HUES48 (cell line): ENCODE data around the gene UCKL1.
"Not testable (repeated sequence)": the region's sequence is repeated elsewhere in the genome, so short reads cannot be mapped to it uniquely, and the experiment has no call there.

Experiments
- H3K27ac ChIP-seq: one replicate; pipeline ENCODE4 v1.7.0; 2013; ENCODE audit warnings: low read depth, low read length, inconsistent platforms
- H3K27me3 ChIP-seq: 2 replicates; pipeline ENCODE4 v1.6.1; 2013; ENCODE audit warnings: mild to moderate bottlenecking, low read length; ENCODE audit not compliant: control insufficient read depth, insufficient read depth
- H3K36me3 ChIP-seq: 2 replicates; pipeline ENCODE4 v1.6.1; 2013; ENCODE audit warnings: low read length; ENCODE audit not compliant: control insufficient read depth, insufficient read depth
- H3K4me1 ChIP-seq: 2 replicates; pipeline ENCODE4 v1.6.1; 2013; ENCODE audit warnings: mild to moderate bottlenecking, low read length; ENCODE audit not compliant: control insufficient read depth, insufficient read depth
- H3K4me3 ChIP-seq: 2 replicates; pipeline ENCODE4 v1.5.1; 2013; ENCODE audit warnings: mild to moderate bottlenecking, low read depth, low read length
- H3K9ac ChIP-seq: 2 replicates; pipeline ENCODE4 v1.6.1; 2013; ENCODE audit warnings: mild to moderate bottlenecking, low read depth, low read length, moderate library complexity
- H3K9me3 ChIP-seq: 2 replicates; pipeline ENCODE4 v1.6.1; 2013; ENCODE audit warnings: low read length; ENCODE audit not compliant: control insufficient read depth, insufficient read depth

Gene UCKL1

GRCh38 chr20:63939061-63939935 is 16.9 kb downstream of the UCKL1 start:
- Histone ChIP-seq H3K9me3 (no peaks in the 10 kb centered on the region), H3K4me3 (peak overlapping the region; percentile 59), H3K27ac (no peak overlapping the region), H3K9ac (no peak overlapping the region), H3K4me1 (peaks cover 10% of the 10 kb centered on the region), H3K36me3 (peaks cover 35% of the 10 kb centered on the region), H3K27me3 (no peaks in the 10 kb centered on the region)

DNA sequence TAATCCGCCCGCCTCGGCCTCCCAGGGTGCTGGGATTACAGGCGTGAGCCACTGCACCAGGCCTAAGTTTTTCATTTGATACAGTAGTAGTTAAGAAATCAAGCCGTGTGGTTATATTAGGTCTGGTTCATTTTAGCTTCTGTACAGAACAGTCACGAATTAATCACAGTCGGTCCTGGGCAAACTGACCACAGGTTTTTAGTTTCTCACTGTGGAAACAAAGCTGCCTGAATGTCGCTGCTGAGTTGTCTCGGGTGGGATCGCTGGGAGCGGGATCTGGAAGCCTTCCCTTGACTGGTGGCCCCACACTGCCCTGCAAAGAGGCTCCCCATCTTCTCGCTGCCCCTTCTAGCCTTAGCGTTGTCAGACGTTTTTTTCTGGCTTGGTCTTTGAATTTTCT is 18.6 kb downstream of the UCKL1 start:
- H3K9ac ChIP-seq: no peak overlapping the region
- H3K27me3 ChIP-seq: no peaks in the 10 kb centered on the region
- H3K4me1 ChIP-seq: peaks cover 6% of the 10 kb centered on the region
- H3K36me3 ChIP-seq: peaks cover 29% of the 10 kb centered on the region
- no peaks in the 10 kb centered on the region for H3K9me3 ChIP-seq
- H3K4me3 ChIP-seq: no peak overlapping the region
- H3K27ac ChIP-seq: no peak overlapping the region

DNA sequence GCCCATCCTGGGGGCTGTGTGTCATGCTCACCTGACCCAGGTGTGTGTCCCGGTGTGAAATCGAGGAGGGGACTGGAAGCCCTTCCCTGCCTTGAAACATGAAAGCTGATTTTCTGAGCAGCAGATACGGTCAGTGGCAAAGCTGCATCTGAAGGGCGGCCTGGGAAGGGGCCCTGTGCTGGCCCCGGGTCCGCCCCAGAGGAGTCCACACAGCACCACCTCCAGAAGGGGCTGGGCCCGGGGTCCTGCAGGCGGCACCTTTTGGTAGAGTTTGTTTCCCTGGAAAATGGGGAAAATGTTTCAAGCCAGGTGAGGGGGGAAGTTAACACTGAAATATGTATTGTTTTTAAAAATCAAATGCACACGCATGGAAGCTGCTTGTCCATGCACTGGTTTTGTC is 20.8 kb downstream of the UCKL1 start:
- Histone ChIP-seq H3K36me3 (peaks cover 45% of the 10 kb centered on the region), H3K27me3 (no peaks in the 10 kb centered on the region), H3K4me1 (0 out of 2 replicates have a peak, but pooled peaks cover 2% of the 10 kb centered on the region), H3K27ac (no peak overlapping the region), H3K9ac (no peak overlapping the region), H3K9me3 (no peaks in the 10 kb centered on the region), H3K4me3 (no peak overlapping the region)

GRCh38 chr20:63934271-63935068 is 21.7 kb downstream of the UCKL1 start:
- H3K4me1 ChIP-seq: no peaks in the 10 kb centered on the region
- H3K27ac ChIP-seq: no peak overlapping the region
- H3K27me3 ChIP-seq: no peaks in the 10 kb centered on the region
- no peak overlapping the region for H3K9ac ChIP-seq
- no peak overlapping the region for H3K4me3 ChIP-seq
- H3K9me3 ChIP-seq: no peaks in the 10 kb centered on the region
- peaks cover 47% of the 10 kb centered on the region for H3K36me3 ChIP-seq

GRCh38 chr20:63933646-63934045 is 22.6 kb downstream of the UCKL1 start:
- H3K27ac ChIP-seq: no peak overlapping the region
- H3K9me3 ChIP-seq: no peaks in the 10 kb centered on the region
- H3K9ac ChIP-seq: no peak overlapping the region
- H3K4me1 ChIP-seq: no peaks in the 10 kb centered on the region
- peaks cover 55% of the 10 kb centered on the region for H3K36me3 ChIP-seq
- H3K4me3 ChIP-seq: no peak overlapping the region
- no peaks in the 10 kb centered on the region for H3K27me3 ChIP-seq

DNA sequence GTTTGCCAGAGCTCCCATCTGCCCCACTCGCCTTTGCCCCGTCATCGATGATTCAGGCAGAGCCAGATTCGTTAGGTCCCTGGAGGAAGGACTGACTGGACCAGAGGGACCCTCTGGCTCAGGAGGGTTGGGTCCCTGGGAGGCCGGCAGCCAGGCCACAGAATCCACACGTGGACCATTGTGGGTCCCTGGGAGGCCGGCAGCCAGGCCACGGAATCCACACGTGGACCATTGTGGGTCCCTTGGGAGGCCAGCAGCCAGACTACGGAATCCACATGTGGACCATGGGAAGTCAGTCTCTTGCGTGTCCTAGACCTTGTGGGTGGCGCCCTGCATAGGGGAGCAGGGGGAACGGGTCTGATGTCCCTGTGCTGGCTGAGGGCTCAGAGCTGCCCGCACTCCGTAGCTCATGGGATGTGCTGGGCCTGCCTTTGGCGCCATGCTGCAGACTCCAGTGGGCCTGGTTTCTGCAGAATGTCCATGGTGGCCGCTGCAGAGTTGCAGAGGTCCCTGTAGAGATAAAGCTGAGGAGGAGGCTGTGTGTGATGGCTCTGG is 23.5 kb downstream of the UCKL1 start:
- no peak overlapping the region for H3K9ac ChIP-seq
- peaks cover 63% of the 10 kb centered on the region for H3K36me3 ChIP-seq
- H3K4me3 ChIP-seq: no peak overlapping the region
- no peak overlapping the region for H3K27ac ChIP-seq
- H3K27me3 ChIP-seq: no peaks in the 10 kb centered on the region
- no peaks in the 10 kb centered on the region for H3K4me1 ChIP-seq
- H3K9me3 ChIP-seq: no peaks in the 10 kb centered on the region

DNA sequence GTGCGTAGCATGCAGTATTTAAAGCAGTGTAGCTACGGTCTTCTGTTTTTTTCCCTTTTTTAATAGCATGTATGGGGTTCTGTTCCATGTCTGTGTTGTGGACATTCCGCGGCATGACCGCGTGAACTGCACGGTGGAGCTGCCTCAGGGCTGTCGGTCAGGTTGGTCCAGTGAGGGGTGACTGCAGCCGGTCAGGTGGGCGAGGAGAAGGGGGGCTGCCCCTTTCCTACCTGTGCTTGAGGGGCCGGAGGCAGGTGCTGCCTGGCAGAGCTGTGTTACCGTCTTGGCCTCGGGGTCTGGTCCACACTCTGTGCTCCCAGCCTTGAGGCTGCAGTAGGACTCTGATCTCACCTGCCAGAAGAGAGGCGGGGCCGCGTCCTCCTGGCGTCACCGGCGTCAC is 24.5 kb downstream of the UCKL1 start:
- no peak overlapping the region for H3K27ac ChIP-seq
- H3K9ac ChIP-seq: no peak overlapping the region
- H3K36me3 ChIP-seq: peaks cover 65% of the 10 kb centered on the region
- H3K4me1 ChIP-seq: no peaks in the 10 kb centered on the region
- no peaks in the 10 kb centered on the region for H3K27me3 ChIP-seq
- no peaks in the 10 kb centered on the region for H3K9me3 ChIP-seq
- no peak overlapping the region for H3K4me3 ChIP-seq

- H3K4me1 ChIP-seq: no peaks in the 10 kb centered on the region
- H3K27ac ChIP-seq: no peak overlapping the region
- H3K4me3 ChIP-seq: no peak overlapping the region
- no peaks in the 10 kb centered on the region for H3K9me3 ChIP-seq
- H3K27me3 ChIP-seq: no peaks in the 10 kb centered on the region
- peaks cover 69% of the 10 kb centered on the region for H3K36me3 ChIP-seq
- no peak overlapping the region for H3K9ac ChIP-seq
Measured at GRCh38 chr20:63930971-63931553, 25.2 kb downstream of the UCKL1 start.

GRCh38 chr20:63929473-63929883 is 26.7 kb downstream of the UCKL1 start:
- peaks cover 60% of the 10 kb centered on the region for H3K36me3 ChIP-seq
- not testable (repeated sequence) for H3K9ac ChIP-seq, H3K27me3 ChIP-seq, H3K27ac ChIP-seq, H3K4me3 ChIP-seq, H3K4me1 ChIP-seq, H3K9me3 ChIP-seq

DNA sequence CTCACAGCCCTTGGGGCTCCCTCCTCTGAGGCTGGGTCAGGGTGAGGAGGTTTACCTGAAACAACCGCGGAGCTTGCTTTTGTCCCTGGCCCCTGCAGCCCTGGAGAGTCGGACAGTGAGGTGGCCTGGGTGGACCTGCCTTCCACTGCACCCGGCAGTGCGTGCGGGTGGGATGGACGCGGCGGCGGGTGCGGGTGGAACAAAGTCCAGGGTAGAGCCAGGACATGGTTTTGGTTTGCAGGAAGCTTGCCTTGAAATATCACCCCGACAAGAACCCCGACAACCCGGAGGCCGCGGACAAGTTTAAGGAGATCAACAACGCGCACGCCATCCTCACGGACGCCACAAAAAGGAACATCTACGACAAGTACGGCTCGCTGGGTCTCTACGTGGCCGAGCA is 27.1 kb downstream of the UCKL1 start:
- no peaks in the 10 kb centered on the region for H3K4me1 ChIP-seq
- no peak overlapping the region for H3K9ac ChIP-seq
- H3K4me3 ChIP-seq: no peak overlapping the region
- no peaks in the 10 kb centered on the region for H3K9me3 ChIP-seq
- H3K27ac ChIP-seq: no peak overlapping the region
- H3K27me3 ChIP-seq: no peaks in the 10 kb centered on the region
- peaks cover 60% of the 10 kb centered on the region for H3K36me3 ChIP-seq
